Gastrocnemius medialis (tissue), 4 donors: ENCODE measurements around the gene ZNRD2. TPM values are rescaled to one million over a fixed set of nuclear protein-coding genes. Genes with fewer than 3 reads are reported as not detected.

ENCODE experiments used
- ATAC-seq, 2 donors: fragments of 150-250 bp; one replicate each; pipeline ENCODE4 v1.9.1; 2016
- DNase-seq, 2 donors: peaks; one replicate each; pipeline ENCODE4 v3.0.0-alpha.2; 2019
- H3K27ac ChIP-seq, 4 donors: fragments of 200-600 bp; sonication (generic); 1 replicate in 1 of 4; 2 replicates in 3 of 4; pipeline ENCODE4 v1.5.1; 2016 to 2018; ENCODE audit warnings: mild to moderate bottlenecking in 2 of 4, moderate library complexity in 1 of 4
- H3K27me3 ChIP-seq, 3 donors: fragments of 200-600 bp; sonication (generic) in 2 of 3; 1 replicate in 1 of 3; 2 replicates in 2 of 3; pipeline versions ENCODE4 v1.5.1 to v1.6.0; 2016 to 2019; ENCODE audit warnings: mild to moderate bottlenecking in 1 of 3, moderate library complexity in 1 of 3
- H3K36me3 ChIP-seq, 2 donors: fragments of 200-600 bp; sonication (generic) in 1 of 2; one replicate each; pipeline ENCODE4 v1.5.1; 2017 to 2018
- H3K4me1 ChIP-seq, 2 donors: fragments of 200-600 bp; sonication (generic) in 1 of 2; one replicate each; pipeline ENCODE4 v1.5.1; 2016 to 2017; ENCODE audit warnings: mild to moderate bottlenecking in 2 of 2
- H3K4me3 ChIP-seq, 4 donors: fragments of 200-600 bp; sonication (generic) in 3 of 4; 1 replicate in 1 of 4; 2 replicates in 3 of 4; pipeline ENCODE4 v1.5.1; 2016 to 2019; ENCODE audit warnings: mild to moderate bottlenecking in 2 of 4
- H3K9me3 ChIP-seq, 3 donors: fragments of 200-600 bp; sonication (generic) in 2 of 3; 1 replicate in 1 of 3; 2 replicates in 2 of 3; pipeline ENCODE4 v1.5.1; 2016 to 2019
- CTCF ChIP-seq, 5 experiments: fragments of 450-650 bp in 3 of 5; fragments of 200-600 bp in 2 of 5; sonication (generic) in 2 of 5; IDR thresholded peaks in 4 of 5; conservative IDR thresholded peaks in 1 of 5; 1 replicate in 4 of 5; 2 replicates in 1 of 5; pipeline ENCODE4 v1.5.1; 2016 to 2019; ENCODE audit warnings: antibody characterized with exemption in 5 of 5, mild to moderate bottlenecking in 3 of 5, moderate library complexity in 3 of 5
- POLR2A ChIP-seq, 2 donors: fragments of 450-650 bp; IDR thresholded peaks; one replicate each; pipeline ENCODE4 v1.6.1; 2017; ENCODE audit warnings: antibody characterized with exemption in 2 of 2, mild to moderate bottlenecking in 2 of 2, moderate library complexity in 2 of 2
- in situ Hi-C, 4 donors: fragments of 200-750 bp; cut with MboI; loops; one replicate each; pipeline versions ENCODE4 v1.15.0 to v1.8.0; 2017; ENCODE audit warnings: low sequenced_read_pairs in 4 of 4
- intact Hi-C: fragments of 100-400 bp; cut with DNase I; formaldehyde crosslinking; loops from one replicate; pipeline ENCODE4 v1.15.1; 2023; ENCODE audit warnings: low total_unique reads
- total RNA-seq, 4 donors: library from RNA; depleted of rRNA; stranded (reverse); fragments of >200 nt; gene quantifications; one replicate each; pipeline versions ENCODE4 v1.1.0 to v1.2.3, GENCODE V29; 2016

Gene ZNRD2
- total RNA-seq, 4 donors from 2014 or later = 54.7 to 99.4 (median 75.3) TPM

DNA sequence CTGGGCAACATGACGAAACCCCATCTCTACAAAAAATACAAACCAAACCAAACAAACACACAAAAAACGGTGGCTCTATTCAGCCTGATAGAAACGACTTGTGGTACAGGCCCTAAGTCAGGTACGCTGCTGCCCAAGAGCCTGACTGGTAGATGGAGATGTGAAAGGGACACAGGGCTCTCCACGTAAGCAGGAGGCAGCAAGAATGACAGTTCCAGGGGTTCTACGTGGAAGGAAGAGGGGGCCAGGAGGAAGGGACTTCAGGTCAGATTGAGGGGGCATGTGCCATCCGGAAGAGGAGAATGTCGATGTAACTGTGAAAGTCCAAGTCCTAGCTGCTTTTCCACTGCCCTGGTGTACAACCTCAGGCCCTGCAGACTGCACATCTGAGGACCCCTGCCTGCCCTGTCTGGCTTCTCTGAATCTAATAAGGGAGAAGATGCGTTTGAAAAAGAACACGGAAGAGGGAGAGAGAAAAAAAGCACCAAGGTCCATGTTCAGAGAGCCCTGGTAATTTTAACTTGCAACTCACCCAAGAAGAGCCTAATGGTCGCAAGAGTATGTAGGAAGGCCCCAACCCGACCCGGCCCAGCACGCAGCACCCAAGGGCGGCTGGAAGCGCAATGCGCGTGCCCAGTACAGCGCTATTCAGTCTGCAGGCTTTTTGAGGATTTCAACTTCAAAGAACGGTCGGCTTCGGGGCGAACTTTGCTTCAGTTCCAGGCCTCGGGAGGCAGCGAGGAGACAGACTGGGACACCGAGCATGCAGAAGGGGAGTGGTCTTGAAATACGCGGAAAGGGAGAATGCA, 909 bp upstream of the ZNRD2 start:
- H3K36me3 ChIP-seq = peaks cover 0 to 3% of the 10 kb centered on the region in 2 donors
- peak in 1 of 2 donors; percentile 3 for ATAC-seq
- H3K4me3 ChIP-seq = peak overlapping the region; percentile 84 to 99 (median 95)
- peak in 1 of 2 donors; percentile 37 for DNase-seq
- H3K9me3 ChIP-seq = no peaks in the 10 kb centered on the region
- no peak for TF ChIP-seq CTCF (IDR thresholded peaks at IDR 0.05 in 4 of 5, conservative IDR thresholded peaks at IDR 0.05 in 1 of 5)
- TF ChIP-seq POLR2A (IDR thresholded peaks at IDR 0.05) = no peak
- peak overlapping the region; percentile 100 for H3K27ac ChIP-seq
- in situ Hi-C loops = no loop called here
- H3K4me1 ChIP-seq = peaks cover 47 to 52% of the 10 kb centered on the region in 2 donors
- H3K27me3 ChIP-seq = no peaks in the 10 kb centered on the region
- intact Hi-C loops = loop anchor here (1.0 kb wide), 1 partner anchor 9 kb away; no protein-coding TSS in a partner anchor

DNA sequence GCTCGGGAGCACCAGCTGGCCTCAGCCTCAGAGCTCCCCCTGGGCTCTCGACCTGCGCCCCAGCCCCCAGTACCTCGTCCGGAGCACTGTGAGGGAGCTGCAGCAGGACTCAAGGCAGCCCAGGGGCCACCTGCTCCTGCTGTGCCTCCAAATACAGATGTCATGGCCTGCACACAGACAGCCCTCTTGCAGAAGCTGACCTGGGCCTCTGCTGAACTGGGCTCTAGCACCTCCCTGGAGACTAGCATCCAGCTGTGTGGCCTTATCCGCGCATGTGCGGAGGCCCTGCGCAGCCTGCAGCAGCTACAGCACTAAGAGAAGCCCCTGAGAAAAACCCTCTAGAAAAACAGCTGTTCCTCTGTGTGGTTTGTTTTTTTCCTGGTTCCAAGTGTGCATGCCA, 1.1 kb downstream of the ZNRD2 start:
- Histone ChIP-seq H3K27me3 (no peaks in the 10 kb centered on the region), H3K4me1 (peaks cover 53 to 67% of the 10 kb centered on the region in 2 donors), H3K27ac (peak overlapping the region; percentile 100), H3K36me3 (peaks cover 0 to 3% of the 10 kb centered on the region in 2 donors), H3K4me3 (peak overlapping the region; percentile 84 to 99 (median 95)), H3K9me3 (no peaks in the 10 kb centered on the region)
- ATAC-seq = no peak
- in situ Hi-C loops (no loop called here), intact Hi-C loops (loop anchor here (2.0 to 5.0 kb wide), 2 partner anchors 99 to 151 kb away; no protein-coding TSS in a partner anchor)
- no peak for DNase-seq
- TF ChIP-seq POLR2A (IDR thresholded peaks at IDR 0.05) = no peak
- TF ChIP-seq CTCF (IDR thresholded peaks at IDR 0.05 in 4 of 5, conservative IDR thresholded peaks at IDR 0.05 in 1 of 5) = no peak

DNA sequence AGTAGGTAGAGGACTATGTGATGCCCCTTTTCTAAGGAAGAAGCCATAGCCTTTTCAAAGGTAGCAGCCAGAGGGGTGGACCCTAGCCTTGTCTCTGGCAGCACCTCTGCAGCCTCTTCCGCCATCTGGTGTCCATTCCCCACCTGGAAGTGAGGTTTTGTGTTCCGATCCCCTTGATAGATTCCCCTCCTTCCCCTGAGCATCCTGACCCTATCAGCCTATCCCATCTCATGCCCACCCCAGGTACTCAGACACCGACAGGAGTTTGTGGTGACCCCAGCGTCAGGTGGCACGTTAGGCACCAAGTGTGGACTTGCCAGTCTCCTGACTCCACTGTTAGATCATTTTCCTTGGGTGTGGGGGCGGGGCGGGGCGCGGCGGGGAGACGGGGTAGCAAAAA, 1.7 kb downstream of the ZNRD2 start:
- intact Hi-C loops (loop anchor here (2.0 to 5.0 kb wide), 2 partner anchors 100 to 151 kb away; no protein-coding TSS in a partner anchor), in situ Hi-C loops (no loop called here)
- Histone ChIP-seq H3K27ac (peak overlapping the region; percentile 100), H3K4me1 (peaks cover 56 to 71% of the 10 kb centered on the region in 2 donors), H3K9me3 (no peaks in the 10 kb centered on the region), H3K36me3 (peaks cover 0 to 3% of the 10 kb centered on the region in 2 donors), H3K4me3 (peak overlapping the region; percentile 84 to 99 (median 95)), H3K27me3 (no peaks in the 10 kb centered on the region)
- TF ChIP-seq POLR2A (IDR thresholded peaks at IDR 0.05) = no peak
- peak; percentile 20 to 52 (median 41) for TF ChIP-seq CTCF (IDR thresholded peaks at IDR 0.05 in 4 of 5, conservative IDR thresholded peaks at IDR 0.05 in 1 of 5)
- DNase-seq (no peak), ATAC-seq (no peak)

- intact Hi-C loops = loop anchor here (5.0 kb wide), 1 partner anchor 100 kb away; no protein-coding TSS in a partner anchor
- in situ Hi-C loops = no loop called here
- Histone ChIP-seq H3K36me3 (peaks cover 0 to 3% of the 10 kb centered on the region in 2 donors), H3K4me3 (peak within 1 kb of the TSS; percentile 84 to 99 (median 95)), H3K27ac (peak within 1 kb of the TSS; percentile 100), H3K27me3 (no peaks in the 10 kb centered on the region), H3K4me1 (peaks cover 62 to 75% of the 10 kb centered on the region in 2 donors), H3K9me3 (no peaks in the 10 kb centered on the region)
- ATAC-seq (peak; percentile 17 to 25), DNase-seq (peak; percentile 81 to 88)
- TF ChIP-seq POLR2A (IDR thresholded peaks at IDR 0.05) (peak; percentile 82 to 85), CTCF (IDR thresholded peaks at IDR 0.05 in 4 of 5, conservative IDR thresholded peaks at IDR 0.05 in 1 of 5) (peak in 1 of 5 experiments; percentile 27)
These were observed 2.2 kb downstream of the ZNRD2 start, which contains the start of gene FAM89B for GRCh38 chr11:65572356-65573051. Gene FAM89B (plus strand): TSS chr11:65572538. CDS start chr11:65572670, 132 bp downstream.
